Adrenal gland (tissue), 12 donors: ENCODE results near the gene CEP43. TPM values are rescaled to one million over a fixed set of nuclear protein-coding genes. Genes with fewer than 3 reads are reported as not detected.

Experiments
- DNase-seq, 7 donors: peaks; one replicate each; pipeline ENCODE4 v3.0.0-alpha.2; 2019 to 2020
- H3K27ac ChIP-seq, 5 donors: fragments of 200-600 bp; sonication (generic) in 4 of 5; 1 replicate in 3 of 5; 2 replicates in 2 of 5; pipeline versions ENCODE4 v1.5.1 to v1.8.0; 2016 to 2020; ENCODE audit warnings: mild to moderate bottlenecking in 1 of 5
- H3K27me3 ChIP-seq: fragments of 200-600 bp; 2 replicates; pipeline ENCODE4 v1.8.0; 2021
- H3K36me3 ChIP-seq, 2 donors: fragments of 200-600 bp; replicated peaks in 1 of 2; 1 replicate in 1 of 2; 2 replicates in 1 of 2; pipeline versions ENCODE4 v1.5.1 to v1.8.0; 2018 to 2022
- H3K4me1 ChIP-seq, 2 donors: fragments of 200-600 bp; replicated peaks in 1 of 2; 1 replicate in 1 of 2; 2 replicates in 1 of 2; pipeline versions ENCODE4 v1.5.1 to v1.8.0; 2018 to 2021
- H3K4me3 ChIP-seq, 4 donors: fragments of 200-600 bp; sonication (generic) in 3 of 4; one replicate each; pipeline ENCODE4 v1.5.1; 2016 to 2018
- H3K9me3 ChIP-seq, 3 donors: fragments of 200-600 bp; sonication (generic) in 1 of 3; replicated peaks in 1 of 3; 1 replicate in 2 of 3; 2 replicates in 1 of 3; pipeline versions ENCODE4 v1.5.1 to v1.8.0; 2016 to 2021
- CTCF ChIP-seq, 6 experiments: fragments of 450-650 bp in 4 of 6; fragments of 200-600 bp in 2 of 6; sonication (generic) in 1 of 6; IDR thresholded peaks; 1 replicate in 5 of 6; 2 replicates in 1 of 6; pipeline versions ENCODE4 v1.5.1 to v1.8.0; 2016 to 2021; ENCODE audit warnings: antibody characterized with exemption in 6 of 6, mild to moderate bottlenecking in 2 of 6, moderate library complexity in 1 of 6
- POLR2A ChIP-seq, 2 donors: fragments of 450-650 bp; IDR thresholded peaks; one replicate each; pipeline ENCODE4 v1.6.1; 2017; ENCODE audit warnings: antibody characterized with exemption in 2 of 2, mild to moderate bottlenecking in 2 of 2, moderate library complexity in 1 of 2
- WGBS, 4 donors: extraction: QIAGEN DNeasy Blood & Tissue Kit in 2 of 4; methylation state at CpG; one replicate each; pipeline versions ENCODE4 v1.1.5 to v1.1.7; 2013 to 2017; 5-methylcytosine and 5-hydroxymethylcytosine counted together
- intact Hi-C, 2 donors: fragments of 100-400 bp; cut with DNase I; formaldehyde crosslinking; loops; one replicate each; pipeline versions ENCODE4 v1.14.1 to v1.15.0; 2022 to 2023
- polyA plus RNA-seq, 3 donors: library from polyadenylated mRNA; stranded (reverse); fragments of 200-250 nt in 2 of 3; fragments of 350-450 nt in 1 of 3; fragmentation: Illumina TruSeq in 1 of 3; extraction: RNeasy Lipid Tissue Mini Kit (QIAGEN cat#74804) in 1 of 3; gene quantifications; one replicate each; pipeline ENCODE4 v1.2.3, GENCODE V29; 2013 to 2014
- total RNA-seq, 9 donors: library from RNA; depleted of rRNA in 4 of 9; stranded (reverse); fragments of >200 nt in 4 of 9; fragments of 120-200 nt in 1 of 9; fragmentation: NEBNext Ultra II Directional in 1 of 9; extraction: Animal tissue kit (Norgen Biotek cat#: 25700) in 1 of 9; gene quantifications; one replicate each; pipeline versions ENCODE4 v1.1.0 to v1.2.4, GENCODE V29; 2013 to 2023
- donor health status: healthy with polysubstance abuse.
- donor health status: Bipolar disorder and iron deficiency.
- donor health status: DM: yes; HTN: yes; CAD: no.
- donor health status: DM: no; HTN: no; CAD: no.
- donor health status: DM: no; HTN: no; CAD: no.
- donor health status: DM: yes; HTN: yes; CAD: no.

Gene CEP43
- total and polyA plus RNA-seq, 12 donors = 10.1 to 36.7 (median 16.6) TPM

GRCh38 chr6:166958926-166959861 is 40.0 kb upstream of the CEP43 start:
- no peak for TF ChIP-seq CTCF (IDR thresholded peaks at IDR 0.05)
- no peak for TF ChIP-seq POLR2A (IDR thresholded peaks at IDR 0.05)
- intact Hi-C loops = no loop called here
- Histone ChIP-seq H3K4me3 (no peak overlapping the region), H3K36me3 (no peaks in the 10 kb centered on the region), H3K9me3 (no peaks in the 10 kb centered on the region), H3K27me3 (no peaks in the 10 kb centered on the region), H3K4me1 (peaks cover 7 to 15% of the 10 kb centered on the region in 2 donors), H3K27ac (peak overlapping the region in 3 of 5 donors; percentile 69 to 85 (median 76))
- peak in 5 of 7 donors; percentile 41 to 63 (median 44) for DNase-seq
- 66 to 70% (median 68%) methylated on average over 13 of the region's 13 CpGs for WGBS, 4 donors

- intact Hi-C loops = no loop called here
- Histone ChIP-seq H3K36me3 (no peaks in the 10 kb centered on the region), H3K27me3 (no peaks in the 10 kb centered on the region), H3K27ac (peak overlapping the region in 3 of 5 donors; percentile 43 to 85 (median 76)), H3K9me3 (no peaks in the 10 kb centered on the region), H3K4me3 (no peak overlapping the region), H3K4me1 (peaks cover 7 to 15% of the 10 kb centered on the region in 2 donors)
- WGBS, 4 donors = 72 to 84% (median 76%) methylated on average over 9 of the region's 9 CpGs
- DNase-seq = no peak
- TF ChIP-seq CTCF (IDR thresholded peaks at IDR 0.05) (no peak), POLR2A (IDR thresholded peaks at IDR 0.05) (no peak)
These were observed 39.1 kb upstream of the CEP43 start for GRCh38 chr6:166959911-166960608.

- no peak overlapping the region for H3K27ac ChIP-seq
- no peaks in the 10 kb centered on the region for H3K9me3 ChIP-seq
- no peak overlapping the region for H3K4me3 ChIP-seq
- 87 to 94% (median 90%) methylated on average over 3 of the region's 3 CpGs for WGBS, 4 donors
- H3K27me3 ChIP-seq = no peaks in the 10 kb centered on the region
- TF ChIP-seq CTCF (IDR thresholded peaks at IDR 0.05) (no peak), POLR2A (IDR thresholded peaks at IDR 0.05) (no peak)
- no peak for DNase-seq
- no peaks in the 10 kb centered on the region for H3K36me3 ChIP-seq
- H3K4me1 ChIP-seq = peaks cover 5 to 13% of the 10 kb centered on the region in 2 donors
- intact Hi-C loops = no loop called here
These were observed 38.6 kb upstream of the CEP43 start for GRCh38 chr6:166960609-166960978.

- TF ChIP-seq CTCF (IDR thresholded peaks at IDR 0.05) (no peak), POLR2A (IDR thresholded peaks at IDR 0.05) (no peak)
- 98 to 100% (median 99%) methylated on average over 2 of the region's 2 CpGs for WGBS, 4 donors
- Histone ChIP-seq H3K4me1 (no peaks in the 10 kb centered on the region), H3K27ac (no peak overlapping the region), H3K9me3 (no peaks in the 10 kb centered on the region), H3K36me3 (no peaks in the 10 kb centered on the region), H3K4me3 (no peak overlapping the region), H3K27me3 (no peaks in the 10 kb centered on the region)
- intact Hi-C loops = no loop called here
- DNase-seq = no peak
These were observed 32.9 kb upstream of the CEP43 start for GRCh38 chr6:166966268-166966667.
